ENCODE data around the gene UPK3A. TPM values are rescaled to one million over a fixed set of nuclear protein-coding genes. Genes with fewer than 3 reads are reported as not detected.

Gene UPK3A
- total and polyA plus RNA-seq, 2 of the 8 experiments (the other 6 are each of a cell fraction or from before 2014, with no cell fraction given) = 0.35 to 1.7 TPM

DNA sequence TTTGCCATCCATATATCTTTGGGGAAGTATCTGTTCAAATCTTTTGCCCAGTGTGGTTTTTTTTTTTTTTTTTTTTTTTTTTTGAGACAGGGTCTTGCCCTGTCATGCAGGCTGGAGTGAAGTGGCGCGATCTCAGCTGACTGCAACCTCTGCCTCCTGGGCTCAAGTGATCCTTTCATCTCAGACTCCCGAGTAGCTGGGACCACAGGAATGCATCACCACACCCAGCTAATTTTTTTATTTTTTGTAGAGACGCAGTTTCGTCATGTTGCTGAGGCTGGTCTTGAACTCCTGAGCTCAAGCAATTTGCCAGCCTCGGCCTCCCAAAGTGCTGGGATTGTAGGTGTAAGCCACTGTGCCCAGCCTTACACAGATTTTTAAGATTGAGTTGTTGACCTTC lies 20.2 kb downstream of the UPK3A start (continued):
- no peak for TF ChIP-seq TCF12 (IDR thresholded peaks at IDR 0.05; ENCODE audit: low read depth, low read length)
- TF ChIP-seq, protein P1, sequence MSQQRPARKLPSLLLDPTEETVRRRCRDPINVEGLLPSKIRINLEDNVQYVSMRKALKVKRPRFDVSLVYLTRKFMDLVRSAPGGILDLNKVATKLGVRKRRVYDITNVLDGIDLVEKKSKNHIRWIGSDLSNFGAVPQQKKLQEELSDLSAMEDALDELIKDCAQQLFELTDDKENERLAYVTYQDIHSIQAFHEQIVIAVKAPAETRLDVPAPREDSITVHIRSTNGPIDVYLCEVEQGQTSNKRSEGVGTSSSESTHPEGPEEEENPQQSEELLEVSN (IDR thresholded peaks at IDR 0.05) = no peak
